Activated CD8-positive, alpha-beta memory T cell treated with anti-CD3 and anti-CD28 coated beads, Interleukin-2, amount 50 U/mL, for 1 hour (primary cell): ENCODE results near the gene KDM4C.

Experiments
- DNase-seq: peaks from one replicate; pipeline ENCODE4 v3.0.0-alpha.2; 2020; ENCODE audit errors: extremely low read depth

Gene KDM4C

DNA sequence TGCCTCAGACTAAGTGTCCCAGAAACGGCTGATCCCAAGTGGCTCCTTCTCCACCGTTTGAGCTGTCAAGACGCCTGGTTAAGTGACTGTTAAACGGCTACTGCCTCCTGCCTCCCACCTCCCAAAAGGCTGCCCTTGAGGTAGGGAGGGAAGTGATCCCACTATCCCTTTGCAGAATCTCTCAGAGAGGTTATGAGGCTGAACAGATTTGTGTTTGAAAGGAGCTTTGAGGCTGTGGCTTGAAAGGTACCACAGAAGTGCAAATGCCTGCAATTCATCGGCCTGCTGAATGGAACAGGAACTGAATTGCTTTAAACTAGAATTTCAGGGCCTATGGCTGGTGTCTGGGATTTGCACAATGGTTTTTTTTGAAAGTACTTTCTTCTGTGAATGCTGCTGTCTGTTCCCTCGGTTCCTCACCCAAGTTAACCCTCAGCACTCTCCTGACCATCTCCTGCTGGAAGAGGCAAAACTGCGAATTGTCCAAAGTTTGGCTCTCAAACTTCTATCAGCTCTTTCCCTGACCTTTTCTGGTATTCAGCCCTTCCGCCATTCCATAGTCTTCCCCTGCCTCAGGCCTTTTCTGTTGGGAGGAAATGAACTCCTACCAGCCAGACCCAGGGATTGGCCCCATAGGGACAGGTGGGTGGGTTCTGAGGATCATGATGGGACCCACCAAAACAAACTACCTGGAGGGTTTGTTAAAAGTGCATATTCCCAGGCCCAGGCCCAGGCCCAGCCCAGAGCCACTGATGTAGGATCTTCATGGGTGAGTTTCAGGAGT, 453.3 kb downstream of the KDM4C start:
- DNase-seq = no peak

DNA sequence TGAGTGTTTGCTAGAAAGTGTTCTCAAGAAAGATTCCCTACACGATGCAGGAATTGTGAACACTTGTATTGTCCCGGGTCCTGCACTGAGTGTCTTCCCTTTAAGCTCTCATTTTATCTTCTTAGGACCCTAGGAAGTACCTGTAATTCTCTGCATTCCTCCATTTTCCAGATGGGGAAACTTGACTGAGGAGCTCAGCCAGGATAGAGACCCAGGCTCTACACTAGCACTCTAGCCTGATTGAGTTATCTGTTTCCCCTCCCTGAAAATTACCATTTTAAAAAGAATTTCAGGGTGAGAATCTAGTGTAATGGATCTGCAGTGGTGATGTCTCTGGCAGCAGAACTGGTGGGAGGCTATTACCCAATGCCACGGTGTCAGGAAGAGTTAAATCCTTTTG, 453.9 kb downstream of the KDM4C start:
- DNase-seq = no peak

DNA sequence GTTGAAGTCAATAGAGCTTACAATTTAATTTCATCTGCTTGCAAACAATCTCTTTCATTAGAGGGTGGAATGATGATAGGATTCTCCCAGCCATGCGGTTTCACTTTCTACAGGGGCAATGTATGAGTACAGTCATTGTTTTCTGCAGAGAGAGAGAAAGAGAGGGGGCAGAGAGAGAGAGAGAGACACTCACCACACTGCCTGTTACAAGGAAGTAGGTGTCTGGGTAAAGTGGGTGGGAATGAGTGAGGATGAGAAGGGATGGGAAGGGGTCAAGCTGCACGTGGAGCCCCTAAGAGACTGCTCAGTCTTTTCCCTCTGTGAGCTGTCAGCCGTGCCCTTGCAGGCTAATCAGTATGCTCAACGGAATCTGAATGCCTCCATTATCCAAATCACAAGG, 454.3 kb downstream of the KDM4C start:
- no peak for DNase-seq

DNA sequence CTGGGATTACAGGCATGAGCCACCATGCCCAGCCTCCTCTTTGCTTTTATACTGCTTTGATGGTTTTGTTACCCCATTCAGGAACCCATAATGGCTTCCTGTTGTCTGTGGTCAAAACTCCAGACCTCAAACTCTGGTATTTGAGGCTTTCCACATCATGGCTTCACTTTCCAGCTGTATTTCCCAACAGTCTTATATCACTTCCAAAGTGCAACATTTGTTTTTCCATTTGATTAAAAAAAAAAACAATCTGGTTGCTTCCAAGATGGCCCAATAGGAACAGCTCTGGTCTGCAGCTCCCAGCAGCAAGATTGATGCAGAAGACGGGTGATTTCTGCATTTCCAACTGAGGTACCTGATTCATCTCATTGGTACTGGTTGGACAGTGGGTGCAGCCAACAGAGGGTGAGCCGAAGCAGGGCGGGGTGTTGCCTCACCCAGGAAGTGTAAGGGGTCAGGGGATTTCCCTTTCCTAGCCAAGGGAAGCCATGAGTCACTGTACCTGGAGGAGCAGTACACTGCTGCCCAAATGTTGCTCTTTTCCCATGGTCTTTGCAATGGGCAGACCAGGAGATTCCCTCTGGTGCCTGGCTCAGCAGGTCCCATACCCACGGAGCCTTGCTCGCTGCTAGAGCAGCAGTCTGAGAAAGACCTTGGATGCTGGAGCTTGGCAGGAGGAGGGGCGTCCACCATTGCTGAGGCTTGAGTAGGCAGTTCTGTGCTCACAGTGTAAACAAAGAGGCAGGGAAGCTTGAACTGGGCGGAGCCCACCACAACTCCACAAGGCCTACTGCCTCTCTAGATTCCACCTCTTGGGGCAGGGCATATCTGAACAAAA, 458.4 kb downstream of the KDM4C start:
- DNase-seq = no peak

DNA sequence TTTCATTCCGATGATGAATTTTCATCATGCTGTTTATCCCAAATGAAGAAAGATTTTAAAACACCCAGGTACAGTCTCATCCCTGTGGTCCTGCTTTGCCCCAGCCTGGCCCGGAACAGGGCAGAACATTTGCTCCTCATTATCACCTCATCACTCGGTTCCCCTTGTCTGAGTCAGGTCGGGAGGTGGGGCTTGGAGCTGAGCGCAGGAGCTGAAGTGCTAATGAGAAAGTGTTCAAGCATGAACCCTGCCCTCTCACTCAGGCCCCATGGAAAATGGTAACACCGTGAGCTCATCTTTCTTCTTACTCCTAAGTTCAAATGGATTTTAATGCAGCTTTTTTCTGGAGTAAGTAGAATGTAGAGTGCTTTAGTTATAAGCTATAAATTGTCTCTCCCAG, 466.2 kb downstream of the KDM4C start:
- no peak for DNase-seq
